ENCODE data around the gene ACTN1.

Gene ACTN1

GRCh38 chr14:68882235-68882634 lies 96.9 kb downstream of the ACTN1 start:
- TF ChIP-seq CTCF (conservative IDR thresholded peaks at IDR 0.05) = no peak
- H3K27ac ChIP-seq = no peak overlapping the region

GRCh38 chr14:68881396-68881795 lies 97.7 kb downstream of the ACTN1 start:
- TF ChIP-seq CTCF (conservative IDR thresholded peaks at IDR 0.05) = no peak
- H3K27ac ChIP-seq = no peak overlapping the region

- no peak overlapping the region for H3K27ac ChIP-seq
- no peak for TF ChIP-seq CTCF (conservative IDR thresholded peaks at IDR 0.05)
These were observed 98.5 kb downstream of the ACTN1 start for GRCh38 chr14:68880581-68881105.

- no peak overlapping the region for H3K27ac ChIP-seq
- no peak for TF ChIP-seq CTCF (conservative IDR thresholded peaks at IDR 0.05)
These were observed 99.1 kb downstream of the ACTN1 start for GRCh38 chr14:68879841-68880575.

GRCh38 chr14:68879321-68879781 lies 99.8 kb downstream of the ACTN1 start:
- no peak overlapping the region for H3K27ac ChIP-seq
- TF ChIP-seq CTCF (conservative IDR thresholded peaks at IDR 0.05) = no peak

- no peak overlapping the region for H3K27ac ChIP-seq
These were observed 100.2 kb downstream of the ACTN1 start for GRCh38 chr14:68878908-68879307.

More at GRCh38 chr14:68878908-68879307, 100.2 kb downstream of the ACTN1 start:
- no peak for TF ChIP-seq CTCF (conservative IDR thresholded peaks at IDR 0.05)

Measured in VCaP (cell line).